ENCODE measurements around the gene LZTR1. TPM values are rescaled to one million over a fixed set of nuclear protein-coding genes. Genes with fewer than 3 reads are reported as not detected.

The LZTR1 gene
- total RNA-seq, 1 donor from 2014 or later, result 21.9 TPM

DNA sequence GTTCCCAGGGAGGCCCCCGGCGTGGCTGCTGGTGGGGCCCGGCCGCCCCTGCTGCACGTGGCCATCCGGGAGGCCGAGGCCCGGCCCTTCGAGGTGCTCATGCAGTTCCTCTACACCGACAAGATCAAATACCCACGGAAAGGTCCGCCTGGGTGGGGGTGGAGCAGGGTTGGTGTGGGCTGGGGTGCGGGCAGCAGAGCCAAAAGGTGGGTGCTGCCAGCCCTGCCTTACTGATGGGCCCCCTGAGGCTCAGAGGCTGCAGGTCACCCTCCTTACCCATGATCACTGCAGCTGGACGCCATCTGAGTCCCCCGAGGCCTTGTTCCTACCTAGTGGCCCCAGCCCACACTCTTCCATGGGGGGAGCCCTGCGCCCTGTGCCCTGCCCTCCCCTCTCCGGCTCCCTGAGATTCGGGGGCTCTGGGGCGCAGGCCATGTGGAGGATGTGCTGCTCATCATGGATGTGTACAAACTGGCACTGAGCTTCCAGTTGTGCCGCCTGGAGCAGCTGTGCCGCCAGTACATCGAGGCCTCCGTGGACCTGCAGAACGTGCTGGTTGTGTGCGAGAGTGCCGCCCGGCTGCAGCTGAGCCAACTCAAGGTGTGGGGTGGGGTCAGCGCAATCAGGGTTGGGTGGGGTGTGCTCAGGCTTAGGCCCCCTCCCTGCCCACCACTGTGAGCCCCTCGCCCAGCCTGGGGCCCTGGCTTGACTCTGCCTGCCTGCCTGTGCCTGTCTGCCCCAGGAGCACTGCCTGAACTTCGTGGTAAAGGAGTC lies 12.2 kb downstream of the LZTR1 start:
- no peaks in the 10 kb centered on the region for H3K9me3 Mint-ChIP-seq
- peaks cover 2% of the 10 kb centered on the region for H3K27me3 Mint-ChIP-seq (ENCODE audit: insufficient read depth, low read depth)
- H3K27ac ChIP-seq, result no peak overlapping the region
- no peaks in the 10 kb centered on the region for H3K4me1 ChIP-seq
- H3K9ac ChIP-seq, result no peak overlapping the region
- H3K4me3 ChIP-seq, result no peak overlapping the region
- H3K9me3 ChIP-seq (ENCODE audit: low read depth), result no peaks in the 10 kb centered on the region
- H3F3A ChIP-seq (ENCODE audit: low read depth), result peaks cover 5% of the 10 kb centered on the region
- no peaks in the 10 kb centered on the region for H3K27me3 ChIP-seq
- no peaks in the 10 kb centered on the region for H4K20me1 ChIP-seq (ENCODE audit: low read depth)
- H3K27ac Mint-ChIP-seq, result peak overlapping the region; percentile 42
- H3K4me1 Mint-ChIP-seq, result peaks cover 3% of the 10 kb centered on the region
- H3K4me3 Mint-ChIP-seq, result peak overlapping the region; percentile 35
- H3K36me3 Mint-ChIP-seq, result peaks cover 1% of the 10 kb centered on the region
- no peaks in the 10 kb centered on the region for H3K36me3 ChIP-seq
- no peak overlapping the region for H3K4me2 ChIP-seq
- no peak for DNase-seq (ENCODE audit: low spot score)
- no peak overlapping the region for H2AFZ ChIP-seq (replicated peaks)
- TF ChIP-seq, protein P1, sequence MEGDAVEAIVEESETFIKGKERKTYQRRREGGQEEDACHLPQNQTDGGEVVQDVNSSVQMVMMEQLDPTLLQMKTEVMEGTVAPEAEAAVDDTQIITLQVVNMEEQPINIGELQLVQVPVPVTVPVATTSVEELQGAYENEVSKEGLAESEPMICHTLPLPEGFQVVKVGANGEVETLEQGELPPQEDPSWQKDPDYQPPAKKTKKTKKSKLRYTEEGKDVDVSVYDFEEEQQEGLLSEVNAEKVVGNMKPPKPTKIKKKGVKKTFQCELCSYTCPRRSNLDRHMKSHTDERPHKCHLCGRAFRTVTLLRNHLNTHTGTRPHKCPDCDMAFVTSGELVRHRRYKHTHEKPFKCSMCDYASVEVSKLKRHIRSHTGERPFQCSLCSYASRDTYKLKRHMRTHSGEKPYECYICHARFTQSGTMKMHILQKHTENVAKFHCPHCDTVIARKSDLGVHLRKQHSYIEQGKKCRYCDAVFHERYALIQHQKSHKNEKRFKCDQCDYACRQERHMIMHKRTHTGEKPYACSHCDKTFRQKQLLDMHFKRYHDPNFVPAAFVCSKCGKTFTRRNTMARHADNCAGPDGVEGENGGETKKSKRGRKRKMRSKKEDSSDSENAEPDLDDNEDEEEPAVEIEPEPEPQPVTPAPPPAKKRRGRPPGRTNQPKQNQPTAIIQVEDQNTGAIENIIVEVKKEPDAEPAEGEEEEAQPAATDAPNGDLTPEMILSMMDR (IDR thresholded peaks at IDR 0.05), result no peak
- TF ChIP-seq EZH2phosphoT487 (IDR thresholded peaks at IDR 0.05), result no peak
- no peak for TF ChIP-seq EZH2 (IDR thresholded peaks at IDR 0.05)
- H3K79me2 ChIP-seq (ENCODE audit: low read depth), result no peaks in the 10 kb centered on the region

DNA sequence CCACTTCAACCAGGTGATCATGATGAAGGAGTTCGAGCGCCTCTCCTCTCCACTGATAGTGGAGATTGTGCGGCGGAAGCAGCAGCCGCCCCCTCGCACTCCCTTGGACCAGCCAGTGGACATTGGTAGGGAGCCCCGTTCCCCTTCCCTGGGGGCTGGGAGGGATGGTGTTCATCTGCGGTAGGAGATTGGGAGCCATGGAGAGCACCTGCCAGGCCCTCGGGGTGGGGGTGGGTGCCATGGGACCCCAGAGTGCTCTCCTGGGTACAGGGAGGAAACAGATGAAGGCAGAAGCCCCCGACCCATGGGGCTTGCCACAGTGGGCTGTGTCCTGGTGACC lies 12.8 kb downstream of the LZTR1 start:
- Mint-ChIP-seq H3K27me3 (ENCODE audit: insufficient read depth, low read depth) (peaks cover 2% of the 10 kb centered on the region), H3K4me3 (peak overlapping the region; percentile 35), H3K36me3 (peaks cover 1% of the 10 kb centered on the region), H3K9me3 (no peaks in the 10 kb centered on the region), H3K27ac (peak overlapping the region; percentile 42), H3K4me1 (peaks cover 3% of the 10 kb centered on the region)
- peaks cover 8% of the 10 kb centered on the region for H3F3A ChIP-seq (ENCODE audit: low read depth)
- H3K4me3 ChIP-seq, result no peak overlapping the region
- TF ChIP-seq EZH2 (IDR thresholded peaks at IDR 0.05) (no peak), EZH2phosphoT487 (IDR thresholded peaks at IDR 0.05) (no peak)
- TF ChIP-seq, protein P1 (IDR thresholded peaks at IDR 0.05), result no peak
- H3K9ac ChIP-seq, result no peak overlapping the region
- no peaks in the 10 kb centered on the region for H3K36me3 ChIP-seq
- no peak for DNase-seq (ENCODE audit: low spot score)
- H3K27me3 ChIP-seq, result no peaks in the 10 kb centered on the region
- H3K4me2 ChIP-seq, result no peak overlapping the region
- no peaks in the 10 kb centered on the region for H4K20me1 ChIP-seq (ENCODE audit: low read depth)
- H3K27ac ChIP-seq, result no peak overlapping the region
- no peak overlapping the region for H2AFZ ChIP-seq (replicated peaks)
- no peaks in the 10 kb centered on the region for H3K9me3 ChIP-seq (ENCODE audit: low read depth)
- no peaks in the 10 kb centered on the region for H3K4me1 ChIP-seq
- peaks cover 1% of the 10 kb centered on the region for H3K79me2 ChIP-seq (ENCODE audit: low read depth)

DNA sequence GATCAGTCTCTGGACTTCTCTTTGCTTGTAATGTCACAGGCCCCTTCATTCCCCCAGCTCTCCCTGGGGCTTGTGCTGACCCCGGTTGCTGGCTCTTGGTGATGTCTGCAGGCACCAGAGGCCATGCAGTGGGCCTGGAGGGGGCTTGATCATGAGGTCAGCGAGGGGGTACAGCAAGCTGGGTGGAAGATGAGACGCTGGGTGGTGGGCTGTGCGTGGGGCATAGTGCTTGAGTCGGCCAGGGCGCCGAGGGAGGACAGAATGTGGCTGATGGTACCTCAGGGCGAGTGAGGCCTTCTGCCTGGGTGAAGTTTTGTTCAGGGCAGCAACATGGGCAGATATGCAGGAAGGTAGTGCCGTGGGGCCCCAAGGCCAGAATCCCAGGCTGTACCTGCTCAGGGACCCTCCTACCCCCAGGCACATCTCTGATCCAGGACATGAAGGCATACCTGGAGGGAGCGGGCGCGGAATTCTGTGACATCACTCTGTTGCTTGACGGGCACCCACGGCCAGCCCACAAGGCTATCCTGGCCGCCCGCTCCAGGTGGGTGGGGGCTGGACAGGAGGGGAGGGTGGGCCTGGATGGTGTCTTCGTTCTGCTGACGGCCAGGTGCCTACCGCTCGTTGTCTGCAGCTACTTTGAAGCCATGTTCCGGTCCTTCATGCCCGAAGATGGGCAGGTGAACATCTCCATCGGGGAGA lies 13.4 kb downstream of the LZTR1 start:
- Mint-ChIP-seq H3K36me3 (peaks cover 1% of the 10 kb centered on the region), H3K4me3 (no peak overlapping the region), H3K4me1 (peaks cover 4% of the 10 kb centered on the region), H3K27me3 (ENCODE audit: insufficient read depth, low read depth) (peaks cover 2% of the 10 kb centered on the region), H3K9me3 (no peaks in the 10 kb centered on the region), H3K27ac (peak overlapping the region; percentile 18)
- Histone ChIP-seq H3K27ac (no peak overlapping the region), H3K9ac (no peak overlapping the region), H3K4me3 (no peak overlapping the region), H2AFZ (replicated peaks) (no peak overlapping the region), H3K36me3 (no peaks in the 10 kb centered on the region), H3K9me3 (ENCODE audit: low read depth) (no peaks in the 10 kb centered on the region), H4K20me1 (ENCODE audit: low read depth) (no peaks in the 10 kb centered on the region), H3K27me3 (no peaks in the 10 kb centered on the region), H3K4me2 (no peak overlapping the region), H3K79me2 (ENCODE audit: low read depth) (peaks cover 7% of the 10 kb centered on the region), H3K4me1 (peaks cover 1% of the 10 kb centered on the region), H3F3A (ENCODE audit: low read depth) (peaks cover 8% of the 10 kb centered on the region)
- no peak for DNase-seq (ENCODE audit: low spot score)
- no peak for TF ChIP-seq EZH2 (IDR thresholded peaks at IDR 0.05)
- TF ChIP-seq, protein P1 (IDR thresholded peaks at IDR 0.05), result no peak
- TF ChIP-seq EZH2phosphoT487 (IDR thresholded peaks at IDR 0.05), result no peak
